GM18502 (cell line): ENCODE data around the gene TMEM40.
A peak's percentile ranks its signal among the peaks of the same experiment; 100 is the strongest.
"Not testable (repeated sequence)": the region's sequence is repeated elsewhere in the genome, so short reads cannot be mapped to it uniquely, and the experiment has no call there.

Source experiments
- ATAC-seq: cut with Tn5 transposase; IDR thresholded peaks from one replicate; pipeline ENCODE4 v1.9.1; 2021; ENCODE audit warnings: mild to moderate bottlenecking; ENCODE audit not compliant: unreplicated experiment, poor library complexity

The TMEM40 gene

DNA sequence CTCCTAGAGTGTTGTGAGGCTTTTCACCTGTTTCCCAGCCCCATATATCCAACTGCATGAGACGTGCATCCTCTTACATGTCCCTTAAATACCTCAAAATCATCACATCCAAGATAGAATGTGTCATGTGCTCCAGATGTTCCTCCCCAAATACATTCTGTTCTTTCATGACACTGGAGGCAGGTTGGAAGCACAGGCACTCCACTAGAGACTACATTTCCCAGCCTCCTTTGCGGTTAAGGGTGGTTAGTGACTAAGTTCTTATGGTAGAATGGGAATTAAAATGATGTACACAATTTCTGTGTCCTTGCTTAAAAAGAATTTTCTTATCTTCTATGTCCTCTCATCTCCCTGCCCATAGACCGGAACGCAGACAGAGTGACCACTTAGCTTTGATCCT is 34.3 kb downstream of the TMEM40 start:
- no peak for ATAC-seq

DNA sequence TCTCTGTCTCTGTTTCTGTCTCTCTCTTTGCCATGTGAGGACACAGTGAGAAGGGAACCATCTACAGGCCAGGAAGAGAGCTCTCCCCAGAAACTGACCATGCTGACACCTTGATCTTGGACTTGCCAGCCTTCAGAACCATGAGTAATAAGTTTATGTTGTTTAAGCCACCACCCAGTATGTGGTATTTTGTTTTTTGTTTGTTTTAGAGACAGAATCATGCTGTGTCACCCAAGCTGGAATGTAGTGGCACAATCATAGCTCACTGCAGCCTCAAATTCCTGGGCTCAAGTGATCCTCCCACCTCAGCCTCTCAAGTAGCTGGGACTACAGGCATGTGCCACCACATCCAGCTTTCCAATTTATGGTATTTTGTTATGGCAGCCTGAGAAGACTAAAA is 35.7 kb downstream of the TMEM40 start:
- ATAC-seq: not testable (repeated sequence)

DNA sequence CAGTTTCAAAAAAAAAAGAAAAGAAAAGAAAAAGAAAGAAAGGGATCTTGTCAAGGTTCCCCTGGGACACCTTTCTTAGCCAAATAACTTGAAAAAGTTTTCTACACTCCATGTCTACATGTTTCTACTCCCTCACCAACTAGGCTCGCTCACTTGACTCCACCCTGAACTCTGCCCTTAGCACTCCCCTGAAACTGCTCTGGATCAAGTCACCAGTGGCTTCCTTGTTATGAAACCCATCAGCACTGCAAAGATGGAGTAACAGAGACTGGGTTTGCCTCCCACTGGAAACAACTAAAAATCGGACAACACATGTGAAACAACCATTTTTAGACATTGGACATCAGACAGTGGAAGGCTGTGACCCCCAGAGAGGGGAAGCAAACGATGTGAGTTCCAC is 36.8 kb downstream of the TMEM40 start:
- no peak for ATAC-seq

GRCh38 chr3:12719984-12720898 is 38.8 kb downstream of the TMEM40 start:
- ATAC-seq: peak; percentile 78

GRCh38 chr3:12719541-12719940 is 39.5 kb downstream of the TMEM40 start:
- ATAC-seq: no peak

DNA sequence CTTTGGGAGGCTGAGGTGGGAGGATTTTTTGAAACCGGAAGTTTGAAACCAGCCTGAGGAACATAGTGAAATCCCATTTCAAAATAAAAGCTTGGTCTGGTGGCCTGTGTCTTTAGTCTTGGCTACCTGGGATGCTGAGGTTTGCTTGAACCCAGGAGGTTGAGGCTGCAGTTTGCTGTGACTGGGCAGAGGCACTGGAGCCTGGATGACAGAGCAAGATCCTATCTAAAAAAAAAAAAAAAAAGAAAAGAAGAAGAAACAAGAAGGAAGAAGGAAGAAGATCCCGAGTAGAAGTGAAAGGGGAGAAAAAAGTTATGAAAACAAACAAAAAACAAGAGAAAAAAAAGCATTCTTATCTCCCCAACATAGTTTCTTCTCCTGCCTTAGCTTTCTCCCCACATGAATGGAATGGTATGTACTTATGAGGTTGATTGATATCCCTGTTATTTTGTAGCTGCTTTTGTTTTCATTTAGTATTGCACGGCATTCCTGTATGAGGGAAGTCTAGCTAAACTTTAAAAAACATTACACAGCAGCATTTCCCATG is 42.4 kb downstream of the TMEM40 start:
- ATAC-seq: no peak

DNA sequence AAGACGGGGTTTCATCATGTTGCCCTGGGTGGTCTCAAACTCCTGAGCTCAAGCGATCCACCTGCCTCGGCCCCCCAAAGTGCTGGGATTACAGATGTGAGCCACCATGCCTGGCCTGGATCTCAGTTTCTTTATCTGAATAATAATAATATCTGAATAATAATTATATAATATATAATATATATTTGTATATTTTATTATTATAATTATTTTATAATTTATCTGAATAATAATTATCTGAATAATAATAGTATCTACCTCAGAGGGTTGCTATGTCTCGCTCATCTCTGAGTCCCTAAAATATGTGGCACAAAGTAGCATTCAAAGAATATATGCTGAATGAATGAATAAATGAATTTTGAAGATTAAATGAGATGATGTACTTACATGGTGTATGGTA is 44.8 kb downstream of the TMEM40 start:
- ATAC-seq: no peak

GRCh38 chr3:12710062-12710461 is 49.0 kb downstream of the TMEM40 start:
- ATAC-seq: no peak

DNA sequence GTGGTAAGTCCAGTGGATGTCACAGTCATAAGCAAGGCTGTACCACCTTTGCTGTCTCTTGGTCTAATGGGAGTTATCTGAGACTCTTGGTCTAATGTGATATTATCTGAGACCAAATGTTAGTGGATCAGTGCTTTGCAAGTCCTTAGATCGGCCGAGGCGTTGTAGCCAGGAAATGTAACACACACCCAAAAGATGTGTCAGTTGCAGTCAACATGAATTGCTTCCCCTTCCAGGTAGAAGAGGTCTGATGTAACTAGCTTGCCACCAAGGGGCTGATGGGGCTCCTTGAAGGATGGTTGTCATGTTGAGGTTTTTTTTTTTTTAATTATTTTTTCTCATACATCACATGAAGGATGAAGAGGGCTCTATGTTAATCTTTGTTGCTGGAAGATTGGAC is 49.7 kb downstream of the TMEM40 start:
- no peak for ATAC-seq

GRCh38 chr3:12708584-12709192 is 50.4 kb downstream of the TMEM40 start:
- ATAC-seq: no peak

DNA sequence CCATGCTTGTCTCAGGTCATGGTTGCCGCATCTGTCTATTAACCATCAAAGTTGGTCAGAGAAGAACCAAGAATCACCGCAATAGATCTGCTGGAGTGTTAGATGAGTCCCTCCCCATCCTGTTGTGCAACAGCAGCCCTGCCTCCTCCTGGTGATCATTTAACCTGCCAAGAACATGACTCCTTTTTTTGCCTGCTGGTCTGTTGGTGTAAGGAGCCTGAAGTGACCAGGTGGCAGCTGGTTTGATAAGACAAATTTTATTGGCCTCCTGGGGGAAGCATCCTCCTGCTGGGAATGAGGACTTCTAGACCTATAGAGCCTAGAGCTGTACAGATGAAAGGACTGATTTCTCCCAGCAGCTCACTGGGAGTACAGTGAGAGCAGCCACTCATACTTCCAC is 51.6 kb downstream of the TMEM40 start:
- ATAC-seq: no peak

GRCh38 chr3:12706504-12707253 is 52.4 kb downstream of the TMEM40 start:
- peak; percentile 98 for ATAC-seq

DNA sequence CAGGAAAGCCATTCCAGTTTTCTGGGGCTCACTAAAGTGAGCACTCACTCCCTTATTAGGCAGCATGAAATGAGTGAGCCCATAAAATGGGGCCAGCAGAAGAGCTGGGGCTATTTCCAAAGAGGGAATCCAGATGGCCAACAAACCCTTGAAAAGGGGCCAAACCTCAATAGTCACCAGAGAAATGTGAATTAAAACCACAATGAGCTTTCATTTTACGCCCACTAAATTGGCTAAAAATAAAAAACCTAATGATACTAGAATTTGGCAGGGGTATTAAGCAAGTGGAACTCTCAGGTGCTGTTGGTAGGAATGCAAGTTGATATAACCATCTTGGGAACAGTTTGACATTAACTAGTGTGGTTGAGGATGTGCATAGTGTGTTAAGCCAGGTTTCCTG is 53.1 kb downstream of the TMEM40 start:
- ATAC-seq: no peak

- ATAC-seq: no peak
These were observed 53.6 kb downstream of the TMEM40 start for GRCh38 chr3:12705374-12705926.

DNA sequence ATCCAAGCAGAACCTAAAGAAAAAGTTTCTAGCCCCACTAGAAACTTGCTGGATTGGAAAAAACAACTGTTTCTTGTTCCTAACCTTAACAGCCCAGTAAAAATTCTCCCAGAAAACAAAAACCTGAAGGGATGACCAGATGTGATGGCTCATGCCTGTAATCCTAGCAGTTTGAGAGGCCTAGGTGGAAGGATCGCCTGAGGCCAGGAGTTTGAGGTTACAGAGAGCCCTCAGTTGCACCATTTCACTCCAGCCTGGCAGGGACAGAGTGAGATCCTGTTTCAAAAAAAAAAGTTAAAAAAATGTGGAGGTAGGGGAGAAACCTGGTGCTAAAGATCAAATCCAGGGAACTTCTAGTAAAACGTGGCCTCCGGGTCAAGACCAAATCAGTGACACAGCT is 56.6 kb downstream of the TMEM40 start:
- no peak for ATAC-seq

DNA sequence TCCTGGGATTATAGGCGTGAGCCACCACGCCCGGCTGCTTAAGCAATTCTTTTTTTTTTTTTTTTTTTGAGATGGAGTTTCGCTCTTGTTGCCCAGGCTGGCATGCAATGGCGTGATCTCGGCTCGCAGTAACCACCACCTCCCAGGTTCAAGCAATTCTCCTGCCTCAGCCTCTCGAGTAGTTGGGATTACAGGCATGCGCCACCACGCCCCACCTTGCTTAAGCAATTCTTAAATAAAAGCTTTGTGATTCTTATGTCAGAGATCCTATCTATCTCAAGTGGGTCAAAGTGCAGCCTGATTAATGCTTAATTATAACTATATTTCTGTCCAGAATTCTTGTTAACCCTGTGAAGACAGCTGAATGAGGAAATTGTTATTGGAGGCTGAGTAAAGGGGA is 57.5 kb downstream of the TMEM40 start:
- ATAC-seq: not testable (repeated sequence)

GRCh38 chr3:12700800-12701199 is 58.3 kb downstream of the TMEM40 start:
- no peak for ATAC-seq

DNA sequence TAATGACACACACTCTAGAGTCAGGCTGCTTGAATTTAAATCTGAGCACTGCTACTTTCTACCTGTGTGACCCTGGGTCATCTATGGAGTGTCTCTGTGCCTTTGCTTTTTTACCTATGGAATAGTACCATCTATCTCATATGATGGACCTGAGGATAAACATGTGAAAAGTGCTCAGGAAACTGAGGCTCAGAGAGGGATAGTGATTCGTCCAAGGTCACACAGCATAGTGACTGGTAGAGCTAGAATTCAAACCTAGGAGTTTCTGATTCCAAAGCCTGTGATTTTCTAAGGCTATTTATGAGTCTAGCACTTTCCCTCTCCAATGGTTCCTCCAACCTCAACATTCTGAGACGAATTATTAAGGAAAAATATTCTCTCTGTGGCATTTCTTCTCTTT is 63.1 kb downstream of the TMEM40 start:
- no peak for ATAC-seq

- no peak for ATAC-seq
These were observed 63.9 kb downstream of the TMEM40 start for GRCh38 chr3:12695112-12695511.

DNA sequence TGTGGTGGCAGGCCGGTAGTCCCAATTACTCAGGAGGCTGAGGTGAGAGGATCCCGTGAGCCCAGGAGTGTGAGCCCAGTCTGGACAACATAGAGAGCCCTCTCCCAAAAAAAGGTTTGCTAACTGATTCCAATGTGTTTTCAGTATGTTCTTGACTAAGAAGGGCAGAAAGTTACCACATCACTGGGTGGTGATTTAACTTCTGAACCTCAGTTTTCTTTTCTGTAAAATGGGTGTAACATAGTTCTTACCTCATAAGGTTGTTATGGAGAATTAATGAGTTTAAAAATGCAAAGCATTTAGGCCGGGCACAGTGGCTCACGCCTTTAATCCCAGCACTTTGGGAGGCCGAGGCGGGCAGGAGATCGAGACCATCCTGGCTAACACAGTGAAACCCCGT is 66.6 kb downstream of the TMEM40 start:
- no peak for ATAC-seq
